ENCODE data around the gene IL9. TPM values are rescaled to one million over a fixed set of nuclear protein-coding genes. Genes with fewer than 3 reads are reported as not detected.

Gene IL9
- total RNA-seq, 1 donor from 2014 or later, result not detected

Other genes with a start within 250 kb of the IL9 start
- not detected in 2 replicates for gene SLC25A48, start 61.2 kb downstream of the IL9 start, total RNA-seq
- not detected in 2 replicates for gene LECT2, start 59.1 kb upstream of the IL9 start, total RNA-seq
- gene TGFBI, start 133.1 kb upstream of the IL9 start, total RNA-seq, result 443 and 453 TPM in 2 replicates
- gene SMAD5, start 237.0 kb upstream of the IL9 start, total RNA-seq, result 37.4 and 40.1 TPM in 2 replicates